H1 (cell line): ENCODE measurements around the gene BZW1.
"Not testable (repeated sequence)": the region's sequence is repeated elsewhere in the genome, so short reads cannot be mapped to it uniquely, and the experiment has no call there.

ENCODE experiments used
- CEBPB ChIP-seq: IDR thresholded peaks from 2 replicates; pipeline ENCODE4 v1.6.1; 2012; ENCODE audit warnings: low read depth, low read length
- CTCF ChIP-seq, 3 experiments: IDR thresholded peaks; 1 replicate in 2 of 3; 2 replicates in 1 of 3; pipeline versions ENCODE4 v1.5.1 to v1.6.1; 2011; ENCODE audit warnings: low read length in 3 of 3, mild to moderate bottlenecking in 3 of 3, inconsistent platforms in 2 of 3, low read depth in 1 of 3, moderate library complexity in 1 of 3; ENCODE audit not compliant: insufficient read depth in 1 of 3; ENCODE audit errors: control extremely low read depth in 1 of 3
- E2F6 ChIP-seq: IDR thresholded peaks from 2 replicates; pipeline ENCODE4 v1.6.1; 2012; ENCODE audit warnings: inconsistent platforms
- MAX ChIP-seq: IDR thresholded peaks from 2 replicates; pipeline ENCODE4 v1.6.1; 2012; ENCODE audit warnings: inconsistent platforms
- POLR2A ChIP-seq, 2 experiments: IDR thresholded peaks; 1 replicate in 1 of 2; 2 replicates in 1 of 2; pipeline ENCODE4 v1.6.1; 2011; ENCODE audit warnings: low read depth in 2 of 2, low read length in 2 of 2, mild to moderate bottlenecking in 2 of 2; ENCODE audit errors: control extremely low read depth in 1 of 2
- RAD21 ChIP-seq, 2 experiments: IDR thresholded peaks in 1 of 2; conservative IDR thresholded peaks in 1 of 2; 2 replicates each; pipeline ENCODE4 v1.6.1; 2011; ENCODE audit warnings: low read depth in 2 of 2, low read length in 2 of 2, improper control_type of control experiment in 1 of 2, inconsistent platforms in 1 of 2, mild to moderate bottlenecking in 1 of 2, moderate library complexity in 1 of 2
- RNF2 ChIP-seq: fragments of 200-900, 300-1000 bp; sonication (generic); IDR thresholded peaks from 2 replicates; pipeline ENCODE4 v1.7.1; 2016; ENCODE audit warnings: borderline replicate concordance, low read depth, mild to moderate bottlenecking, antibody characterized with exemption, low read length; ENCODE audit not compliant: poor library complexity, severe bottlenecking; ENCODE audit errors: missing control alignments

- TF ChIP-seq CTCF (IDR thresholded peaks at IDR 0.05; ENCODE audit: control extremely low read depth in 1 of 3, insufficient read depth in 1 of 3, low read depth in 1 of 3, low read length in 3 of 3); RNF2; E2F6; RAD21 (IDR thresholded peaks at IDR 0.05 in 1 of 2, conservative IDR thresholded peaks at IDR 0.05 in 1 of 2; ENCODE audit: low read depth in 2 of 2, low read length in 2 of 2); POLR2A (IDR thresholded peaks at IDR 0.05; ENCODE audit: control extremely low read depth in 1 of 2, low read depth in 2 of 2, low read length in 2 of 2); MAX; CEBPB: not testable (repeated sequence)
These were observed 10.3 kb upstream of the BZW1 start for GRCh38 chr2:200801431-200801830.
